ENCODE data around the gene KIF17. TPM values are rescaled to one million over a fixed set of nuclear protein-coding genes. Genes with fewer than 3 reads are reported as not detected.

The KIF17 gene
- total RNA-seq, 1 donor from 2014 or later, result 1.1 TPM

DNA sequence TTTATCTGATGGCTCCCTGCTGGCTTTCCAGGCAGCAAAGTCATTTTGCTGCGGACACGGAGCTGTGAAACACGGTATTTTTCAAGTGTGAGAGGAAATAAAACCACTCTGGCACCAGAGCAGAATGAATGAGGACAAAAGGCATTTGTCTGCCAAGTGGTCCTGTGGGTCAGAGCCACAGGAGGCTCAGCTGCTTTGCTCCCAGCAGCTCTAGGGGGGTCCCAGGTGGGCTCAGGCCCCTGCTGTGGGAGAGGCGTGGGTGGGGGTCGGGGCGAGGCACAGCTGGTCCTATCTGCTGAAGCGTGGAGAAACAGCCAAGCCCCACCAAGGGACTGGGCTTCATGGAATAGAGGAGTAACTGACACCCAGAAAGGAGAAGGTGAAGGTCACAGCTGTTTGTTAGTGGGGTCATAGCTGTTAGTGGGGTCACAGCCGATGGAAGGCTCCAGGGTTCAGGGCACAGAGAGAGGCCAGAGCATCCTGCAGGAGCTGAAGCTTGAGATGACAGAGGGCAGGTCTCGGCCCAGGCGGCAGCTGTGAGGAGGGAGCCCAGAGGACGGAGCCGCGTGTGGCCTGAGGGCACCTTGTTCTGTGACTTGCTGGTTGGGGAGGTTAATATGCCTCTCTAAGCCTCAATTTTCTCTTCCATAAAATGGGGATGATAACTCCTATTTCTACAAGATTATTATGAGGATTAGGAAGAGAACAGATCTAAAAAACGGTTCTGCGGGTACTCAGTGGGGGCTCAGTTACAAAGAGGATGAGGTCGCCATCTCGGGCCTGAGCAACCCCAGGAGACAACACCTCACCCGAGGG is 7.1 kb downstream of the KIF17 start:
- Mint-ChIP-seq H3K4me3 (ENCODE audit: low read depth) (no peak overlapping the region), H3K4me1 (ENCODE audit: low read depth) (no peaks in the 10 kb centered on the region), H3K27ac (no peak overlapping the region), H3K36me3 (ENCODE audit: insufficient read depth) (no peaks in the 10 kb centered on the region), H3K27me3 (no peaks in the 10 kb centered on the region), H3K9me3 (ENCODE audit: low read depth) (no peaks in the 10 kb centered on the region)
- TF ChIP-seq CTCF (IDR thresholded peaks at IDR 0.05; ENCODE audit: unreplicated experiment), result no peak
- DNase-seq (ENCODE audit: low spot score, unreplicated experiment), result no peak

DNA sequence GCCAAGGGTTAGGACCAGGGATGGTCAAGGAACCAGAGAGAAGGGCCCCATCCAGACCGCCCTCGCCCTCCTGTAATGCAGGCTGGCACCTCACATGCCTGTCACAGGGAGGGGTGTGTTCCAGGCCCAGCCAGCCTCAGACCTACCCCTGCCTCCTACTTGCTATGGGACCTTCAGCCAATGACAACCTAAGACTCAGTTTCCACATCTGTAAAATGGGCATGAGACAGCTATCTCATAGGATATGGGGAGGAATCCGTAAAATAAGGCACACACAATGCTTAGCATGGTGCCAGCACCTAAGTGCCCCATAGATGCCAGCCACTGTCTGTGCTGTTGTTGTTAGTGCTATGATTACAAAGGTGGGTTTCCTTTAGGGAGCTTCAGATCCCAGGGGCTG is 7.9 kb downstream of the KIF17 start:
- no peak for TF ChIP-seq CTCF (IDR thresholded peaks at IDR 0.05; ENCODE audit: unreplicated experiment)
- Mint-ChIP-seq H3K9me3 (ENCODE audit: low read depth) (no peaks in the 10 kb centered on the region), H3K4me1 (ENCODE audit: low read depth) (no peaks in the 10 kb centered on the region), H3K36me3 (ENCODE audit: insufficient read depth) (no peaks in the 10 kb centered on the region), H3K27ac (no peak overlapping the region), H3K4me3 (ENCODE audit: low read depth) (no peak overlapping the region), H3K27me3 (no peaks in the 10 kb centered on the region)
- DNase-seq (ENCODE audit: low spot score, unreplicated experiment), result no peak

GRCh38 chr1:20708891-20709290 is 8.9 kb downstream of the KIF17 start:
- H3K36me3 Mint-ChIP-seq (ENCODE audit: insufficient read depth), result no peaks in the 10 kb centered on the region
- no peaks in the 10 kb centered on the region for H3K27me3 Mint-ChIP-seq
- no peaks in the 10 kb centered on the region for H3K9me3 Mint-ChIP-seq (ENCODE audit: low read depth)
- no peaks in the 10 kb centered on the region for H3K4me1 Mint-ChIP-seq (ENCODE audit: low read depth)
- H3K27ac Mint-ChIP-seq, result no peak overlapping the region
- H3K4me3 Mint-ChIP-seq (ENCODE audit: low read depth), result no peak overlapping the region
- no peak for DNase-seq (ENCODE audit: low spot score, unreplicated experiment)
- no peak for TF ChIP-seq CTCF (IDR thresholded peaks at IDR 0.05; ENCODE audit: unreplicated experiment)

- H3K27ac Mint-ChIP-seq, result no peak overlapping the region
- no peak for TF ChIP-seq CTCF (IDR thresholded peaks at IDR 0.05; ENCODE audit: unreplicated experiment)
- H3K27me3 Mint-ChIP-seq, result peaks cover 3% of the 10 kb centered on the region
- no peak for DNase-seq (ENCODE audit: low spot score, unreplicated experiment)
- H3K9me3 Mint-ChIP-seq (ENCODE audit: low read depth), result no peaks in the 10 kb centered on the region
- H3K4me1 Mint-ChIP-seq (ENCODE audit: low read depth), result no peaks in the 10 kb centered on the region
- H3K4me3 Mint-ChIP-seq (ENCODE audit: low read depth), result no peak overlapping the region
- H3K36me3 Mint-ChIP-seq (ENCODE audit: insufficient read depth), result no peaks in the 10 kb centered on the region
These were observed 9.8 kb downstream of the KIF17 start for GRCh38 chr1:20708057-20708456.

DNA sequence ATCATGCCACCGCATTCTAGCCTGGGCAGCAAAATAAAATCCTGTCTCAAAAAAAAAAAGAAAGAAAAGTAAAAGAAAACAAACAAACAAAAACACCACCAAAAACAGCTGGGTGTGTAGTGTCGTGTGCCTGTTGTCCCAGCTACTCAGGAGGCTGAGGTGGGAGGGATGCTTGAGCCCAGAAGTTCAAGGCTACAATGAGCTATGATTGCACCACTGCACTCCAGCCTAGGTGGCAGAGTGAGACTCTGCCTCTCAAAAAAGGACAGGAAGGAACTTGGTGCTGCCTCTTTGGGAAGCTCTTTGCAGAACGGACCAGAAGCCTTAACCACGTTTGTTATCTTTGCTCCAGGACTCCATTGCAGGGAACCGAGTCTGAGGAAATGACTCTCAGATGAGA is 11.0 kb downstream of the KIF17 start:
- DNase-seq (ENCODE audit: low spot score, unreplicated experiment), result no peak
- Mint-ChIP-seq H3K36me3 (ENCODE audit: insufficient read depth) (no peaks in the 10 kb centered on the region), H3K9me3 (ENCODE audit: low read depth) (no peaks in the 10 kb centered on the region), H3K4me3 (ENCODE audit: low read depth) (no peak overlapping the region), H3K27ac (no peak overlapping the region), H3K27me3 (peaks cover 4% of the 10 kb centered on the region), H3K4me1 (ENCODE audit: low read depth) (no peaks in the 10 kb centered on the region)
- no peak for TF ChIP-seq CTCF (IDR thresholded peaks at IDR 0.05; ENCODE audit: unreplicated experiment)
